ENCODE data around the gene SMAD3. TPM values are rescaled to one million over a fixed set of nuclear protein-coding genes. Genes with fewer than 3 reads are reported as not detected.

The SMAD3 gene
- total and polyA plus RNA-seq, 2 of the 4 experiments (the other 2 are of a cell fraction) = 71.0 to 177 TPM

DNA sequence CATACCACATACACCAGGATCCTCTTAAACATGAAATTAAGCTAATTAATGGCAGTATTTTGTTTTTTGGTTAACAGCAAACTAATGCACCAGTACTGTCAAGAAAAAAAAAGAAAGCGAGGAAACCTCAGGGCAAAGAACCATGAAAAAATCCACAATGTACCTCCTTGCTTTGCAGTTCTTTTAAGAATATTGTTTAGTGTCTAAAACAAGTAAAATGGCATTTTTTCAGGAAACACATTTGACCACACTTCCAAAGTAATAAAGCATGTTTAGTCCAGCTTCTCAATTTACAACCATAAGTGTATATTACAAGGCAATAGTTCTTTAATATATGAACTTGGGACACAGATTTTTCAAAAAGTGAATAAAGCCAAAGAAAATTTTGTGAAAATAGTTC is 162.4 kb downstream of the SMAD3 start:
- Histone ChIP-seq H3K9me1 (ENCODE audit: insufficient read depth, low read length) (peaks cover 2% of the 10 kb centered on the region; the same call in 1 of the 2 replicates), H3K14ac (replicated peaks; ENCODE audit: low read depth, low read length) (no peak overlapping the region), H2BK20ac (ENCODE audit: low read depth, low read length) (no peak overlapping the region), H3K4me1 (ENCODE audit: control insufficient read depth, insufficient read depth, low read length) (peaks cover 8% of the 10 kb centered on the region), H3K56ac (ENCODE audit: extremely low read depth, insufficient read depth, low read length) (no peak overlapping the region), H3K9me3 (ENCODE audit: control insufficient read depth, insufficient read depth, low read length) (no peaks in the 10 kb centered on the region), H3K4me2 (ENCODE audit: low read depth, low read length) (no peak overlapping the region), H4K20me1 (ENCODE audit: insufficient read depth, low read length) (no peaks in the 10 kb centered on the region), H3K4ac (ENCODE audit: low read depth, low read length) (no peak overlapping the region), H3K27me3 (ENCODE audit: control insufficient read depth, insufficient read depth, low read length) (no peaks in the 10 kb centered on the region), H2AK5ac (ENCODE audit: low read depth, low read length) (no peak overlapping the region), H3K9ac (ENCODE audit: low read depth, low read length) (no peak overlapping the region), H2AK9ac (replicated peaks; ENCODE audit: low read depth, low read length, poor library complexity) (no peak overlapping the region), H2BK5ac (ENCODE audit: low read depth, low read length, poor library complexity, severe bottlenecking) (no peak overlapping the region), H2AFZ (replicated peaks; ENCODE audit: low read length, poor library complexity) (no peak overlapping the region), H3K79me1 (ENCODE audit: low read depth in 1 of 2, low read length in 2 of 2) (peaks cover 16 to 40% of the 10 kb centered on the region in 2 experiments), H3K36me3 (ENCODE audit: control insufficient read depth, insufficient read depth, low read length) (peaks cover 11% of the 10 kb centered on the region), H3K4me3 (ENCODE audit: insufficient read depth, low read depth, low read length) (no peak overlapping the region), H3K23ac (ENCODE audit: low read depth, low read length) (peak overlapping the region; percentile 31; the same call in 1 of the 2 replicates), H4K5ac (ENCODE audit: low read depth, low read length) (no peak overlapping the region), H4K8ac (ENCODE audit: low read depth in 2 of 2, low read length in 2 of 2) (no peak overlapping the region), H2BK120ac (ENCODE audit: low read depth, low read length) (no peak overlapping the region), H2BK15ac (ENCODE audit: low read depth, low read length) (no peak overlapping the region), H4K91ac (ENCODE audit: insufficient read depth, low read depth, low read length) (no peak overlapping the region), H3K27ac (ENCODE audit: insufficient read depth, low read length) (no peak overlapping the region), H3K18ac (ENCODE audit: low read depth, low read length) (no peak overlapping the region)
- WGBS, 2 experiments (ENCODE audit: extremely low coverage in 2 of 2, insufficient read length in 1 of 2) = no CpG with 5 or more reads among the region's 1 CpG
- CTCF ChIA-PET = interaction anchor here (0.5 kb wide), 1 partner anchor 76 kb away, joined by 3 read pairs; no protein-coding TSS in a partner anchor
- dilution Hi-C loops (cut with HindIII; ENCODE audit: low sequenced_read_pairs, unreplicated experiment) = no loop called here
- no peak for ATAC-seq (ENCODE audit: low read depth)
- TF ChIP-seq CHD1 (IDR thresholded peaks at IDR 0.05; ENCODE audit: low read depth, low read length) (no peak), SMC3 (IDR thresholded peaks at IDR 0.05; ENCODE audit: low read depth, low read length) (no peak), MAZ (IDR thresholded peaks at IDR 0.05; ENCODE audit: borderline replicate concordance, low read depth, low read length) (no peak), CTCF (conservative IDR thresholded peaks at IDR 0.05; ENCODE audit: low read depth, low read length) (no peak), CEBPB (IDR thresholded peaks at IDR 0.05; ENCODE audit: low read depth, low read length) (no peak), RAD21 (IDR thresholded peaks at IDR 0.05; ENCODE audit: low read length) (no peak), USF2 (IDR thresholded peaks at IDR 0.05; ENCODE audit: low read depth, low read length) (no peak), BHLHE40 (IDR thresholded peaks at IDR 0.05; ENCODE audit: low read depth, low read length) (no peak), POLR2A (IDR thresholded peaks at IDR 0.05; ENCODE audit: low read depth, low read length) (no peak), FOS (IDR thresholded peaks at IDR 0.05; ENCODE audit: low read depth, low read length) (no peak), NFE2L2 (IDR thresholded peaks at IDR 0.05; ENCODE audit: low read depth, low read length) (no peak), RFX5 (IDR thresholded peaks at IDR 0.05; ENCODE audit: low read depth, low read length) (no peak), MAFK (IDR thresholded peaks at IDR 0.05; ENCODE audit: low read depth, low read length) (no peak), MXI1 (IDR thresholded peaks at IDR 0.05; ENCODE audit: borderline replicate concordance, low read depth, low read length) (no peak), RCOR1 (IDR thresholded peaks at IDR 0.05; ENCODE audit: insufficient replicate concordance, low read length) (no peak)
- TF ChIP-seq, protein P1, sequence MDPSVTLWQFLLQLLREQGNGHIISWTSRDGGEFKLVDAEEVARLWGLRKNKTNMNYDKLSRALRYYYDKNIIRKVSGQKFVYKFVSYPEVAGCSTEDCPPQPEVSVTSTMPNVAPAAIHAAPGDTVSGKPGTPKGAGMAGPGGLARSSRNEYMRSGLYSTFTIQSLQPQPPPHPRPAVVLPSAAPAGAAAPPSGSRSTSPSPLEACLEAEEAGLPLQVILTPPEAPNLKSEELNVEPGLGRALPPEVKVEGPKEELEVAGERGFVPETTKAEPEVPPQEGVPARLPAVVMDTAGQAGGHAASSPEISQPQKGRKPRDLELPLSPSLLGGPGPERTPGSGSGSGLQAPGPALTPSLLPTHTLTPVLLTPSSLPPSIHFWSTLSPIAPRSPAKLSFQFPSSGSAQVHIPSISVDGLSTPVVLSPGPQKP (IDR thresholded peaks at IDR 0.05; ENCODE audit: borderline replicate concordance, low read depth, low read length) = no peak
- no peak for DNase-seq
- POLR2A ChIA-PET (ENCODE audit: unreplicated experiment) = no interaction called here
- in situ Hi-C loops (cut with MboI; ENCODE audit: low sequenced_read_pairs) = no loop called here
- intact Hi-C loops (cut with micrococcal nuclease) = no loop called here
- BruUV-seq (replicated peaks) = no TSS peak
